Measurements from ENCODE around the gene SPPL2B. TPM values are rescaled to one million over a fixed set of nuclear protein-coding genes. Genes with fewer than 3 reads are reported as not detected.
A peak's percentile ranks its signal among the peaks of the same experiment; 100 is the strongest.

The SPPL2B gene
- total RNA-seq, 6 experiments from 2014 or later: 32.9 to 41.8 (median 33.9) TPM

- peaks cover 2% of the 10 kb centered on the region for H3K27me3 Mint-ChIP-seq (ENCODE audit: insufficient read depth)
- H3K36me3 Mint-ChIP-seq (ENCODE audit: low read depth): peaks cover 11% of the 10 kb centered on the region
- DNase-seq: no peak
- no peak overlapping the region for H3K27ac Mint-ChIP-seq
- H3K4me1 Mint-ChIP-seq (ENCODE audit: low read depth): peaks cover 10% of the 10 kb centered on the region
- no peak overlapping the region for H3K4me3 Mint-ChIP-seq
- peaks cover 10% of the 10 kb centered on the region; the same call in 1 of the 2 replicates for H3K9me3 Mint-ChIP-seq
- TF ChIP-seq CTCF (IDR thresholded peaks at IDR 0.05): no peak
Measured at GRCh38 chr19:2334426-2334825, 5.9 kb downstream of the SPPL2B start.

GRCh38 chr19:2334986-2335846, 6.7 kb downstream of the SPPL2B start:
- Mint-ChIP-seq H3K4me1 (ENCODE audit: low read depth) (peaks cover 2% of the 10 kb centered on the region; the same call in 1 of the 2 replicates), H3K27me3 (ENCODE audit: insufficient read depth) (peaks cover 2% of the 10 kb centered on the region), H3K4me3 (no peak overlapping the region), H3K9me3 (peaks cover 10% of the 10 kb centered on the region; the same call in 1 of the 2 replicates), H3K27ac (no peak overlapping the region), H3K36me3 (ENCODE audit: low read depth) (peaks cover 11% of the 10 kb centered on the region)
- no peak for TF ChIP-seq CTCF (IDR thresholded peaks at IDR 0.05)
- no peak for DNase-seq

GRCh38 chr19:2335848-2336247, 7.4 kb downstream of the SPPL2B start:
- Mint-ChIP-seq H3K27ac (no peak overlapping the region), H3K4me1 (ENCODE audit: low read depth) (no peaks in the 10 kb centered on the region), H3K4me3 (no peak overlapping the region), H3K27me3 (ENCODE audit: insufficient read depth) (peaks cover 2% of the 10 kb centered on the region; the same call in 1 of the 2 replicates), H3K9me3 (peaks cover 10% of the 10 kb centered on the region; the same call in 1 of the 2 replicates), H3K36me3 (ENCODE audit: low read depth) (peaks cover 11% of the 10 kb centered on the region)
- no peak for TF ChIP-seq CTCF (IDR thresholded peaks at IDR 0.05)
- no peak for DNase-seq

- peaks cover 10% of the 10 kb centered on the region; the same call in 1 of the 2 replicates for H3K9me3 Mint-ChIP-seq
- DNase-seq: no peak
- H3K4me1 Mint-ChIP-seq (ENCODE audit: low read depth): no peaks in the 10 kb centered on the region
- TF ChIP-seq CTCF (IDR thresholded peaks at IDR 0.05): no peak
- H3K27me3 Mint-ChIP-seq (ENCODE audit: insufficient read depth): peaks cover 2% of the 10 kb centered on the region; the same call in 1 of the 2 replicates
- H3K4me3 Mint-ChIP-seq: no peak overlapping the region
- H3K27ac Mint-ChIP-seq: no peak overlapping the region; the same call in 1 of the 2 replicates
- H3K36me3 Mint-ChIP-seq (ENCODE audit: low read depth): peaks cover 11% of the 10 kb centered on the region
Measured at GRCh38 chr19:2336528-2337328, 8.2 kb downstream of the SPPL2B start.

GRCh38 chr19:2337329-2337707, 8.8 kb downstream of the SPPL2B start:
- Mint-ChIP-seq H3K27me3 (ENCODE audit: insufficient read depth) (peaks cover 2% of the 10 kb centered on the region; the same call in 1 of the 2 replicates), H3K36me3 (ENCODE audit: low read depth) (peaks cover 11% of the 10 kb centered on the region), H3K9me3 (peaks cover 10% of the 10 kb centered on the region; the same call in 1 of the 2 replicates), H3K27ac (no peak overlapping the region; the same call in 1 of the 2 replicates), H3K4me1 (ENCODE audit: low read depth) (no peaks in the 10 kb centered on the region), H3K4me3 (no peak overlapping the region)
- peak; percentile 52 for TF ChIP-seq CTCF (IDR thresholded peaks at IDR 0.05)
- DNase-seq: peak; percentile 59

Measured in HFFc6 (cell line).